GM18873 (cell line): ENCODE measurements around the gene KSR1.
A peak's percentile ranks its signal among the peaks of the same experiment; 100 is the strongest.
"Not testable (repeated sequence)": the region's sequence is repeated elsewhere in the genome, so short reads cannot be mapped to it uniquely, and the experiment has no call there.

Experiments used
- ATAC-seq: cut with Tn5 transposase; IDR thresholded peaks from one replicate; pipeline ENCODE4 v1.9.1; 2021; ENCODE audit warnings: mild to moderate bottlenecking, moderate library complexity, moderate number of reproducible peaks; ENCODE audit not compliant: unreplicated experiment, low FRiP score

The KSR1 gene

DNA sequence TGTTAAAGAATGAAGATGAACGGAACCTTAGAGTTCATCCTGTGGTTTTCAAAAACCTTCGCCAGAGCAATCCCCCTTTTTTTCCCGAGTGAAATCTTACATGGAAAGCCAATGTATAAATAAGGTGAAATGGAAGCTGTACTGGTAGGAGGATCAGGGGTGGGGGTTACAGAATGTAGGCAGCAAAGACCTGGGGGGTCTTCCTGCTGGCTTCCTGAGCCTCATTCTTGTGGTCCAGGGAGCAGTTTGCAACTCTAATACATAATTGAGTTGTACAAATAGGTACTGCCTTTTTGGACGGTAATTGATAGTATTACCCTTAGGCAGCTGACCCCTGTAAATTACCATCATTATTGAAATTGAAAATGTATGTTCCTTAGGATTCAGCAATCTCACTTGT is 34.1 kb downstream of the KSR1 start:
- ATAC-seq = no peak

DNA sequence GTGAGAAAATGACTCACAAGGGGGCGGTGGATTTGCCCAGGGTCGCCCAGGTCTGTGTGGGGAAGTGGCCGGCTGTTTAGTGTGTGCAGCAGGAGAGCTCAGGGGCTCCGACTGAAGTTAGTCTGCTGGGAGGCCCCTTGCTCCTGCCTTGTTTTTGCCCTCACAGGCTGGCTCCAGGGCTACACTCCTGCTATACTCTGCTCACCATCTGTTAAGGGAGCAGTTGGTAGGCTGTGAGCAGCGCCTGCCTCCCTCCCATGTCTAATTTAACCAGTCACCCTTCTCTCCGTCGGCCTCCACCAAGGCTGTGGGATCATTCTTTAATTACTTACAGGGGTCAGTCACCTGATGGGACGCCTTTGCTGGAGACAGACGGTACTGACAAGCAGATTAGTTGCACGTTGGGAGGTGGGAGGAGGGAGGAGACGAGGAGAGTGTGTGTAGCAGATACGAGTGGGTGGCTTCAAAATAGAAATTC is 35.5 kb downstream of the KSR1 start:
- ATAC-seq = no peak

DNA sequence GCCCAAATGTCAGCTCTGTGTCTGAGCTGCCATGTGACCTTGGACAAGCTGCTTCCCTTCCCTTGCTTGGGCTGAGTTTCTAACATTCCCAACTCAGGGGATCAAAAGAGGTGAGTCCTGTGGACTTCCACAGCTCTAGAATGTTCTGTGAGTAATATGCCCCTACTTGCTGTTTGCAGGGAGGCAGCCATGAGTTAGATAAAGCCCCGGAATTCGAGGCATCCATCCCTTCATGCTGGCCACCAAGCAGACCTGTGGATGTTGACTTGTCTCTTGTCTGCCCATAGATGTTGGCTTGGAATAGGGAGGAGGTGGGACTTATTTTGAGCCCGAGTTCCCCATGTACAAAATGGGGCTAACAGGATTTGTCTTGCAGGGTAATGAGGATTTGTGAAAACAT is 36.2 kb downstream of the KSR1 start:
- no peak for ATAC-seq

DNA sequence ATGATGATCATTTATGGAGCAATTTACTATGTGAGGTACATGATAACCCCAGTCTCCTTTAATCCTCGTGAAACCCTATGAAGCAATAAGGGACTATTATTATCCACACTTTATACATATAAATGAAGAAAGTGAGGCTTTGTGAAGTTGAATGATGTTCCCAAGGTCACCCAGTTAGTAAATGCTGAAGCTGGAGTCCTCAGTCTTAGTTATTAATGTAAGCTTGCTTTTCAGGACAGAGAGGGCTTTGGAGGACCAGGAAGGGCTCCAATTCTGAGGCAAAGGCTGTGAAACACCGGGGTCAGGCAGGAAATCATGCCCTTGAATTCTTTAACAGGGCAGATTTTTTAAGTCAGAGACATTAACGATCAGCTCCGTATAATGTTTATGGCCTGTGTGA is 36.8 kb downstream of the KSR1 start:
- no peak for ATAC-seq

DNA sequence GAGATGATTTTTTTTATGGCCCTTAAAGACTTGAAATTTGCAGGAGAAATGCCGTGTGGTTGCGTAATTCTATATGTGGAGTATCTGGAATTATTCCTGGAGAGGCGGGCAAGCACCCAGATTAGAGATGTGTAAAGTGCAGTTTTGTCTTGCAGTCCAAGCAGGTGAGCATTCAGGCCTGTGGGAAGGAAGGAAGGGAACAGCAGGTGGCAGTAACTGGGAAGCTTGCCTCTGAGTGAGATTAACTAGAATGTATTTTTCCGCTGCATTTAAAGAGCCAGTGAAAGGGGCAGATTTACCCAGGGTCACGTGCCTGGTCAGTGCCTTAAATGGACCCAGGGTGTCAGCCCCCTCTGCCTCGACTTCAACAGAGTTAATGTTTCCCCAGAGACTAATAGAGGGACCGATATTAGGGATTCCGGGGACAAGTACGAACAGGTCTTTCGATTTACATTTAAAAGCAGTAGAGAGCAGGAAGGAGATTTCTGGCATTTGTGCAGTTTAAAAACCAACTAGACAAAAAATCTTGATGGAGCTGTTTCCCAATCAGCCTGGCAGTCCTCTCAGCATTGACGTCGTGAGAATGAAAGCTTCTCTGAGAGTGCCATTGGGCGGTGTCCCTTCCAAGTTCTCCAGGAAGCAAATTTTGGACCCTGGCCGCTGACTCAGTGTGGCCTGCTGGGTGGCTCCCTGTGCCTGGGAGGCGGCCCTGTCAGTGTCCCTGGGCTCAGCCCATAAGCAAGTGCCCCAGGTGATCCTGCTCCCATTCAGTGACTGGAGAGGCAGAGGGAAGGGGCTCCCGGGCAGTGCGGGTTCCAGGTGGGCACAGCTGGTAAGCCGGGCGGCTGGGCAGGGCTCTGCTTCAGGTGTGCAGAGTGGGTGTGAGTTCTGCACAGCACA is 38.2 kb downstream of the KSR1 start:
- ATAC-seq = no peak

DNA sequence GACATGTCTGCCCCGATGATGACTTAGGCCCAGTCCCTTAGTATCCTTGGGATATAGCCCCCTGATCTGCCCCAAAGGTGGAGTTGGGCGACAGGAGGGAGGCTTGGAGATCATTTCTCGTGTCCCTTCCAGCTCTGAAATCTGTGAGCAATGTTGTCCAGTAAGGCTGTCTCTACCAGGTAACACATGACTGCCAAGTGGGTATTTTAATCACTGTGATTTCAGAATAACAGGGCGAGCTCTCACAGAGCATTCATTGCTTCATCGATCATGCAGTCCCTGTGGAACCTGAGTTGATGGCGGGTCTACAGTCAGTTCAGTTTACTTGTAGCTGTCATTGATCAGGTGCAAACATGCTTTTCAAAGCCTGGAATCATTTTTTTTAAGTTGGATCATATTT is 39.2 kb downstream of the KSR1 start:
- no peak for ATAC-seq

DNA sequence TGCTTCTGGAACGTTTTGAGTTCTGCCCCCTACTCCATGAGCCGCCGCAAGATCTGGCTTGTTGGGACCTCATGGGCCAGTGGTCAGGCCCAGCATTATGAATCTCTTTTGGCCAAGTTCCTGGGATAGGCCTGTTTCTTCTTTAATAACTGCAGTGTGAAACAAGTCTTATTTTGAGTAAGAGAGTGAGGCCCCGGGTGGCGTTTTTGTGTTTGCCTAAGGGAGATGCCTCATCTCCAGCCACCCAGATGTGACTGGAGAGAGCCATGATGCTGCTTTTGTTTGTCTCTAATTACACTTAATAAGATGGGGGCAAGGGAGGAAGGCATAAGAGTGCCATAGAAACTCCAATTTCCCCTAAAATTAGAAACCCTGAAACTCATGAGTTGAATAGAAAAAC is 39.8 kb downstream of the KSR1 start:
- no peak for ATAC-seq

DNA sequence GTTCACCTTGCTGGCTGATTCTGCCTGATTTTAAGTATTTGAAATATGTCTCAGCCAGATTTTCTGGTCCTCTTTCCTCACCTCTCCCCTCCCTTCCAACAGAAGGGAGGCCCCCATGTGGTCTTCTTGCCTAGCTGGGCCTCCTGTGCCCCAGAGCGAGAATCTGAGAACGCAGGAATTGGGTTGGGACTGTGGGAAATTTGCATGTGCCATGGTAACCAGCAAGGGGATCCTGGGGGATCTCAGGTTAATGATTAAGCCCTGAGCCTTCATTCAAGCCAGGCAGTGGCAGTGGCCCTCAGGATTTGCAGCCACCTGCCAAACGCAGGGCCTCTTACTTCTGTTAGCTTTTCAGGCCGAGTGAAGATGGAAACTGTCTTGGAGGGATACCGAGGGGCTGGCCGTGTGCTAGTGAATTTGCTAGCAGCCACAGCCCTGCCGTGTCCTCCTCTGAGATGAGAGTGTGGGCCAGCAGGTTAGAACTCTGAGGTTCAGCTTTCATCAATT is 40.2 kb downstream of the KSR1 start:
- peak; percentile 54 for ATAC-seq

DNA sequence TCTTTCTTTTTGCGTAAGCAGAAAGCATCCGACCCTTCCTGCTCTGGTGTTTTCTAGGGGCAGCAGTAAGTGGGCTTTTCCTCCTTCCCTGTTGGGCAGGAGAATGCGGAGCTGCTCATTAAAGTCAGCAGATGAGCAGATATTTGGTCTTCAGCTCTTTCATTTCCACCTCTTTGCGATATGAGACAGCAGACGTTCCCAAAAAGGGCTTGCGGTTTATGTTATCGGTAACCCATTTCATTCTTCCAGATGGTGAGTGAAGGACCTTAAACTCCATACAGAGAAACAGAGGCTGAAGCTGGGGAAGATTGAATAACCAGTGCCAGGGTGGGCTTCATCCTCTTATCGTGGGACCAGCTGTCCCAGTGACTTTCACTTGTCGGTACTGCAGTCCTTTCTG is 40.7 kb downstream of the KSR1 start:
- no peak for ATAC-seq

DNA sequence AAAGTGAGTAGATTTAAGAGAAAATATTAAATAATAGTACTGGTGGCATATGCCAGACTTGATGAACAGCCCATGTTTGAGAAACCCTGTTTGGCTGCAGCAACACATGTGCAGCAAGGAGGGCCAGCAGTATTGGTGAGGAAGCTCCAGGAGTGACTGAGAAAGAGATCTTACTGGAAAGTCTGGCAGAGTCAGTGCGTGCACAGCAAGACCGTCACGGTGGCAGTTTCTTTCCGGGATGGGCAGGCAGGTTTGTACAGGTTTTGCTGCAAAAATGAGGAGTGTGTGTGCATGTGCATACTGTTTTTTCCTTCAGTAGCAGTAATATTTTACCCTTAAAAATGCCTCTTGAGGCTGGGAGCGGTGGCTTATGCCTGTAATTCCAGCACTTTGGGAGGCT is 41.4 kb downstream of the KSR1 start:
- ATAC-seq = no peak

DNA sequence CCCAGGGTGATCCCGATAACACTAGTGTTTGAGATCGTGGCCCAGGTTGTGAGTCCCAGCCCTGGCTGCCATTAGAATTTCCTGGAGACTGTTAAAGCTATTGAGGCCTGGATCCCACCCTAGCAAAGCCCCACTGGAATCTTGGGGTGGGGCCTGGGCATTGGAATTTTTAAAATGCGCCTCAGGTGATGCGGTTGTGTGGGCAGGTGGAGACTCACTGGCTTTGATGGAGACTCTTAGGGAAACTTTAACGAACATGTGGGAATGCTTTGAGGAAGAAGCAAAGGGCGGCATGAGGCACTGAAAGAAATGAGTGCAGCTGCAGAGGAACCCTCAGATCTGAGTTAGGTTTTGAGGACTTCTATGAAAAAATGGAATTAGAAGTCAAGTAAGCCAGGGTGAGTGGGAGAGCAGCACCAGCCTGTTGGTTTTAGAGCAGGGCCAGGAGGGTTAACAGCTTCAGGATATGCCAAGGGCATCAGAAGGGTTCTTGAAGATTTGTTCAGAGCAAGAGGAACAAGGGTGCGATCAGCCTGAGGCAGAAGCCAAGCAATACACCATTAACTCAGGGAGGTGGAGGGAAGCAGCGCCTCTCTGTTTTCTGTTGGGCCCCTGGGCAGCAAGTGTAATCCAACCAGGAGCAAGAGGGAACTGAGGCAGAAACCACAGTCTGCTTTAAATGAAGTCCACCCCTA is 42.5 kb downstream of the KSR1 start:
- ATAC-seq = no peak

DNA sequence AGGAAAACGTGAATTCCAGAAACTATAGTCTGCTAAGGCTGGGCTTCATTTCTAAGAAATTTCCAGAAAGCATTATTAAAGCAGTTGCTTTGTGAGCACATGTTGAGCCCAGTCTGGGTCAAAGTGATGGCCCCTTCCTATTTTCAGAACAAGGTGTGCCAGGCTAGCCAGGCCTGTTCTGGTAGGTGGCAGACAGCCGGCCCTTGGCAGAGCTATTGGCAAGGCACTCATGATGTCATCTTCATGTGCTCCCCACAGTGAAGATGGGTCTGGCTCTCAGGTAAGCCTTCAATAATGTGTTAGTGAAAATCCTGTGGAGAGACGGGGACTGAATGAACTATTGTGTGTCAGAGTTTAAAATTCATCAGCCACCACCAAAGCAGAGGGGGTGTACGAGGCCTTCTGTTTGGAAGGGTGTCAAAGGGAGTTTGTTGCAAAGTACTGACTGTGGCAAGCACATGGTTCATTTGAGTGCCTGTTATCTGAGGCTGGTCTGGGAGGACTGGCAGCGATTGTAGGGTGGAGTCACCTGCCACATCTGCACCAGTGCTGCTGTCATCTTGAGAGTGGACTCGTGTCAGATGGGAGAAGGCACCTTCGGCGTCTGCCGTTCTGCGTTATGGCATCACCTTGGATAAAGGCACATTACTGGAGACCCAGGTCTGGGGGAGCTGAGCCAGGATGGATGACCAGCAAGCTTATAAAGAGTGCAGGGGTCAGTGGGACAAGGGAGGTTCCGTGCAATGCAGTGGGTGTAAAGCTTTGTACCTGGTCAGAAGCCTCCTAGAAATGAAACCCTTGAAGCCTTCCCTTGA is 43.4 kb downstream of the KSR1 start:
- no peak for ATAC-seq

DNA sequence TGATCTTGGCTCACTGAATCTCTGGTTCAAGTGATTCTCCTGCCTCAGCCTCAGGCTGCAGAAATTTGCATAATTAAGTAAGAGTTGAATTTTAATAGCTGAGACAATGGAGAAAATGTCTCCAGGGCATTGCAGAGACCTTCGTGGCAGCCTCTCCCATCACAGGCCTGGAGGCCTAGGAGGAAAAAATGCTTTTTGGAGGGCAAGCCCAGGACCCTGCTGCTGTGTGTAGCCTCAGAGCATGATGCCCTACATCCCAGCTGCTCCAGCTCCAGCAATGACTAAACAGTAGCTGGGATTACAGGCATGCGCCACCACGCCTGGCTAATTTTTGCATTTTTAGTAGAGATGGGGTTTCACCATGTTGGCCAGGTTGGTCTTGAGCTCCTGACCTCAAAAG is 45.1 kb downstream of the KSR1 start:
- not testable (repeated sequence) for ATAC-seq

DNA sequence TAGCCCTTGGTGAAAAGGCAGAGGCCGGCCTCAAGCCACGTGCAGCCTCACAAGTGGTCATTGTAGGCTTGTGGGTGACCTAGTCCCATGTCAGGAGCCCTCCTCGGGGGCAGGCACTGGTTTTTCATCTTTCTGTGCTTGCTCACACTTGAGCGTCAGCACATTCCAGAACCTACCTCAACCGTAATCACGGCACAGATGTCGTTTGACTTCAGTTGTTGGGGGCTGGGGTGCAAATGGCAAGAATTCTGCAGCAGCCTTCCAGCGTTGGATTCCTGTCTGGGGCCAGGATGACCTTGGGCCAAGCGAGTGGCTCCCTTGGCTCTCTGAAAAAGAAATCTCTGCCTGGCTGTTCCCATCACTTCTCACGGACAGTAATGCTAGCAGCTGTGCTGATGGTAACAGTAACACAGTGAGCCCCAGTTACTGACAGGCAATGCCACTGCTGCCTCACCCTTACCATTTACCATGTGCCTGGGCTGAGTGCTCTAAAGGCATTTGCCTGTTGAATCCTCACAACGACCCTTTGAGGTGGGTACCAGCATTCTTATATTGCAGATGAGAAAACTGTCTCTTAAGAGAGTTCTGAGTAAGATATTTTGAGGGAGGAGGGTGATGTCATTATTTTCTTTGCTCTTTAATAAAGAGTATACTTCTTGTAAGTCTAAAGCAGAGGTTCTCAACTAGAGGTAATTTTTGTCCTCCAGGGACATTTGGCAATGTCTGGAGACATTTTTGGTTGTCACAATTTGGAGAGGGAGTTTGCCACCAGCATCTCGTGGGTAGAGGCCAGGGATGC is 46.5 kb downstream of the KSR1 start:
- no peak for ATAC-seq

DNA sequence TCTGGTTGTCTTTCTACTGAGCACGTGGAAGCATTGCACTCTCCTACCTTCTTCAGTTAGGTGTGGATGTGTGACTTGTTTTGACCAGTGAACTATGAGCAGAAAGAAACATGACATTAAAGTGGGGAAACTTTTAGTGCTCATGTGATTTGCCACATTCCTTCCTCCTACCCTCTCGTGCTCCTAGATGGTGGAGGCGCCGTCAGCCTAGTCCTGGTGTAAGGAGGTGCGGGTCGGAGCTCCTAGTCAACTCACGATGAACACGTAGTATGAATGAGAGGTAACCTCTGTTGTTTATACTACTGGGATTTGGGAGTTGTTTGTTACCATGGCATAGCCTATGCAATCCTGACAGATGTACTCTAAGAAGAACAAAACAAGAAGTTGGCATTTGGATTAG is 47.4 kb downstream of the KSR1 start:
- ATAC-seq = no peak

DNA sequence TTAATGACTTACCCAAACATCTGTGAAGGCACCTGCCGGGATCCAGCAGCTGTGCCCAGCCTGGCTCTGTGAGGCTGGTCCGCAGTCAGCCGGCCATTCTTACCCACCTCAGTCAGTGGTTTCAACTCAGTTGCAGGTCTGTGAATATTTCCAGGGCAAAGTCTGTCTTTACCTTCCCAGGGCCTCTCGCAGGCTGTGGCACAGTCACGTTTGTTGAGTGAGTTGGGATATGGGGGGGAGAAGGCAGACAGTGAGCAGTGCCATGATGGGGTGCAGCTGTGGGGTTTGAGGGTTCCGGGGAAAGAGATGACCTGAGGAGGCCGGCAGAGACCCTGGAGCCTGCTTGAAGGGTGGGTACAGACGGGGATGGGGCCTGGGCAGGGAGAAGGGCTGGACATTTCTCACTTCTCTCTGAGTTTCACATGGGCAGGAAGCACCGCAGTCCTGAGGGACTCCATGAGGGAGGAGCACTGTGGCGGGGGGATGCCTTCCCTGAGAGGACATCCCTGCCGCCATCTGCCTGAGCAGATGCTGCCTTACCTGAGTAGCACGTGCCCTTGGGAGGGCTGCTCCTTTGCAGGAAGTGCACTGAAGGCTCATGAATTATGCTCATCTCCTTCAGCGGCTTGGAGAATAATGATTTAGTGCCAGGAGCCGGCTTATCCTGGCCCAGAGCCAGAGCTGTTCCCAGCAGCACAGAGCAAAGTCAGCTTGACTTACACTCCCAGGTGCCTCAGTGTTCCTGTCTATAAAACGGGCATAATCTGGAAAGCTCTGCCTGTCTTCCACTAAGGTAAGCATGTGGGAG is 48.1 kb downstream of the KSR1 start:
- ATAC-seq = no peak

DNA sequence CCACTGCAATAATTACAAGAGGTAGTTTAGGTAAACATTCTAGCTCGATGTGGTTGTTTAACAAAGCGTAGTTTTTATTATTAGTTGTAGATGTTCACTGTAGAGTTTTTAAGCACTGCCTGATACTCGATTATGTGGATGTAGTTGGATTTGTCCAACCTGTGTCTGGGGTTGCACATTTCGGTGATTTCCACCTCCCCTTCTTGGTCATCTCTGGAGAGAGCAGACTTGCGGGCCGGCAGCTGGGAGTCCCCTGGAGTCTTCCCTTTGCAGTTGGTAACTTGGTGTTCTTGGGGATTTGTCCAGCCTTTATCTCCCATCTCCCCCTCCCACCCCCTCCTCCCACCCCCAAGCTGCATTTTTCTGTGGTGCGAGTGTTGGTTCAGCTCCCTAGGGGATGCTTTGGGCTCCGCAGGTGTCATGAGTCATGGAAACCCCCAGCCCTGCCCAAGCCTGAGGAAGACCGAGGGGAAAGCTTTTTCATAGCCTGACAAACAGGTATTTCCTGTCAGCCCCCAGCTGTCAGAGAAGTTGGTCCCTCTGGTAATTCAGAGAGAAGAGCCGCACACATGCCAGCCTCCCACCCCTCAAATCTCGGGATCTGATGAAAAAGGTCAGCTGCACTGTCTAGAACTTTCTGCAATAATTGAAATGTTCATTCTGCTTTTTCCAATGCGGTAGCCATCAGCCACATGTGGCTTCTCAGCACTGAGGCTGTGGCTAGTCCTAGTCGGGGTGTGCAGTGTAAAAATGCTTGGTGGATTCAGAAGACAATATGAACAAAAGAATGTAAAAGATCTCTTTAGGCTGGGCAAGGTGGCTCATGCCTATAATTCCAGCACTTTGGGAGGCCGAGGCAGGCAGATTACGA is 50.3 kb downstream of the KSR1 start:
- no peak for ATAC-seq

DNA sequence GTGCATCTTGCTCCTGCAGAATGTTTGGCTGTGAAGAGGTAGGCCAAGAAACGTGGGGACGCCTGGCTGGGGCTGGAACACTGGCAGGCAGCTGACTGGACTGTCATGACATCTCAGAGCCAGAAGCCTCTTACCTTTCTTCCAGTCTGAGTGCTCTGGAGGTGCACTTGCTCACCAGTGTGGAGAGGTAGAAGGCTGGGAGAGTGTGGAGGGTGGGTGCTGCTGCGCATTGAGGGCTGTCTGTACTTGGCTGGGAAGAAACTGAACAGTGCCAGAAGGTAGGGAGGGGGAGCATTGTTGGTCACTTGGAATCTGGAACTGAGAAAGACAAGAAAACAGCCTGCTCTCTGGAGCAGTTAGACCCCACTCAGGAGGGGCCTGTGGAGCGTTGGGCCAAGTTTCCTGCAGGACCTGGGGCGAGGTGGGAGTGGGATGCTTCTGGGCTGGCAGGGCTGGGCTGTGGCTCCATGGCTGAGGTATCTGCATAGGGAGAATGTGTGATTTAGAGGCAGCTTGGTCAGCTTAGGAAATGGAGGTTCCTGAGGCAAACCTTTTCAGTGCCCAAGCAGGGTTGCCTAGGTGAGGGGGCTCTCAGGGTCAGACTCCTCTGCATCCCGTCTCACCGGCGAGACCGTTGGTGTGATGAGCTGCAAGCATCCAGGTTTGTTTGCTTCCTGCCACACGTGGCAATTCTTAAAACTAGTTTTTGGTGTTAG is 55.1 kb downstream of the KSR1 start:
- no peak for ATAC-seq
